ENCODE measurements around the gene SLC39A7.

GRCh38 chr6:33209856-33210255, 9.2 kb downstream of the SLC39A7 start:
- TF ChIP-seq, protein P1, sequence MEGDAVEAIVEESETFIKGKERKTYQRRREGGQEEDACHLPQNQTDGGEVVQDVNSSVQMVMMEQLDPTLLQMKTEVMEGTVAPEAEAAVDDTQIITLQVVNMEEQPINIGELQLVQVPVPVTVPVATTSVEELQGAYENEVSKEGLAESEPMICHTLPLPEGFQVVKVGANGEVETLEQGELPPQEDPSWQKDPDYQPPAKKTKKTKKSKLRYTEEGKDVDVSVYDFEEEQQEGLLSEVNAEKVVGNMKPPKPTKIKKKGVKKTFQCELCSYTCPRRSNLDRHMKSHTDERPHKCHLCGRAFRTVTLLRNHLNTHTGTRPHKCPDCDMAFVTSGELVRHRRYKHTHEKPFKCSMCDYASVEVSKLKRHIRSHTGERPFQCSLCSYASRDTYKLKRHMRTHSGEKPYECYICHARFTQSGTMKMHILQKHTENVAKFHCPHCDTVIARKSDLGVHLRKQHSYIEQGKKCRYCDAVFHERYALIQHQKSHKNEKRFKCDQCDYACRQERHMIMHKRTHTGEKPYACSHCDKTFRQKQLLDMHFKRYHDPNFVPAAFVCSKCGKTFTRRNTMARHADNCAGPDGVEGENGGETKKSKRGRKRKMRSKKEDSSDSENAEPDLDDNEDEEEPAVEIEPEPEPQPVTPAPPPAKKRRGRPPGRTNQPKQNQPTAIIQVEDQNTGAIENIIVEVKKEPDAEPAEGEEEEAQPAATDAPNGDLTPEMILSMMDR (IDR thresholded peaks at IDR 0.05) = no peak
- TF ChIP-seq, protein P2, sequence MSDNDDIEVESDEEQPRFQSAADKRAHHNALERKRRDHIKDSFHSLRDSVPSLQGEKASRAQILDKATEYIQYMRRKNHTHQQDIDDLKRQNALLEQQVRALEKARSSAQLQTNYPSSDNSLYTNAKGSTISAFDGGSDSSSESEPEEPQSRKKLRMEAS (IDR thresholded peaks at IDR 0.05) = no peak
- TF ChIP-seq EP300 (IDR thresholded peaks at IDR 0.05) (no peak), HDAC2 (IDR thresholded peaks at IDR 0.05) (no peak), JUN (IDR thresholded peaks at IDR 0.05) (no peak), PHF8 (IDR thresholded peaks at IDR 0.05; ENCODE audit: borderline replicate concordance, low read depth) (no peak), POLR2A (IDR thresholded peaks at IDR 0.05; ENCODE audit: low read length) (no peak), MAFK (IDR thresholded peaks at IDR 0.05; ENCODE audit: partially characterized antibody) (no peak), RAD21 (conservative IDR thresholded peaks at IDR 0.05 in 1 of 2, IDR thresholded peaks at IDR 0.05 in 1 of 2) (no peak)
